MM.1S (cell line): ENCODE data around the gene HM13.
"Not testable (repeated sequence)": the region's sequence is repeated elsewhere in the genome, so short reads cannot be mapped to it uniquely, and the experiment has no call there.

ENCODE experiments used
- DNase-seq: peaks from one replicate; pipeline ENCODE4 v3.0.0-alpha.2; 2015
- H2AFZ ChIP-seq: fragments of 300-600 bp; sonication (generic); 2 replicates; pipeline ENCODE4 v1.6.0; 2016; ENCODE audit warnings: antibody characterized with exemption, low read length
- H3F3A ChIP-seq: fragments of 300-600 bp; sonication (generic); 2 replicates; pipeline ENCODE4 v1.6.1; 2016; ENCODE audit warnings: mild to moderate bottlenecking, antibody characterized with exemption, low read length, moderate library complexity, mixed read lengths; ENCODE audit not compliant: insufficient read depth
- H3K27ac ChIP-seq: fragments of 300-600 bp; sonication (generic); 2 replicates; pipeline ENCODE4 v1.5.1; 2016; ENCODE audit warnings: mild to moderate bottlenecking, low read length
- H3K27me3 ChIP-seq: fragments of 300-600 bp; sonication (generic); replicated peaks from 2 replicates; pipeline ENCODE4 v1.6.0; 2016; ENCODE audit warnings: low read length; ENCODE audit not compliant: insufficient read depth
- H3K36me3 ChIP-seq: fragments of 300-600 bp; sonication (generic); replicated peaks from 2 replicates; pipeline ENCODE4 v1.6.1; 2016; ENCODE audit warnings: mild to moderate bottlenecking, low read length, mixed read lengths; ENCODE audit not compliant: insufficient read depth
- H3K4me1 ChIP-seq: fragments of 300-600 bp; sonication (generic); 2 replicates; pipeline ENCODE4 v1.6.1; 2016; ENCODE audit warnings: low read length, mixed read lengths
- H3K4me2 ChIP-seq: fragments of 300-600 bp; sonication (generic); 2 replicates; pipeline ENCODE4 v1.6.0; 2016; ENCODE audit warnings: low read depth, low read length
- H3K4me3 ChIP-seq: fragments of 300-600 bp; sonication (generic); 2 replicates; pipeline ENCODE4 v1.5.1; 2016; ENCODE audit warnings: low read length, mixed read lengths
- H3K79me2 ChIP-seq: fragments of 300-600 bp; sonication (generic); 2 replicates; pipeline ENCODE4 v1.6.1; 2016; ENCODE audit warnings: mixed run types, low read length, mixed read lengths
- H3K9ac ChIP-seq: fragments of 300-600 bp; sonication (generic); 2 replicates; pipeline ENCODE4 v1.6.1; 2016; ENCODE audit warnings: low read length, mixed read lengths
- H3K9me2 ChIP-seq: fragments of 300-600 bp; sonication (generic); replicated peaks from 2 replicates; pipeline ENCODE4 v1.6.1; 2016; ENCODE audit warnings: mild to moderate bottlenecking, low read length, mixed read lengths; ENCODE audit not compliant: insufficient read depth
- H3K9me3 ChIP-seq: fragments of 300-600 bp; sonication (generic); replicated peaks from 2 replicates; pipeline ENCODE4 v1.6.1; 2016; ENCODE audit warnings: mild to moderate bottlenecking, low read length, mixed read lengths; ENCODE audit not compliant: insufficient read depth
- H4K20me1 ChIP-seq: fragments of 300-600 bp; sonication (generic); 2 replicates; pipeline ENCODE4 v1.6.1; 2016; ENCODE audit warnings: mild to moderate bottlenecking, low read length, moderate library complexity, mixed read lengths; ENCODE audit not compliant: insufficient read depth
- EZH2 ChIP-seq: fragments of 300-600 bp; sonication (generic); optimal IDR thresholded peaks from 2 replicates; pipeline ENCODE3; 2017; ENCODE audit warnings: low read depth, mild to moderate bottlenecking, antibody characterized with exemption, low read length, mixed read lengths
- EZH2phosphoT487 ChIP-seq: fragments of 300-600 bp; sonication (generic); IDR thresholded peaks from 2 replicates; pipeline ENCODE4 v1.6.1; 2018; ENCODE audit warnings: antibody characterized with exemption, low read length
- TF ChIP-seq, protein P1 (sequence below): fragments of 300-600 bp; sonication (generic); IDR thresholded peaks from 2 replicates; pipeline ENCODE4 v1.5.1; 2016; ENCODE audit warnings: antibody characterized with exemption, low read length, mixed read lengths

HM13 gene, protein sequence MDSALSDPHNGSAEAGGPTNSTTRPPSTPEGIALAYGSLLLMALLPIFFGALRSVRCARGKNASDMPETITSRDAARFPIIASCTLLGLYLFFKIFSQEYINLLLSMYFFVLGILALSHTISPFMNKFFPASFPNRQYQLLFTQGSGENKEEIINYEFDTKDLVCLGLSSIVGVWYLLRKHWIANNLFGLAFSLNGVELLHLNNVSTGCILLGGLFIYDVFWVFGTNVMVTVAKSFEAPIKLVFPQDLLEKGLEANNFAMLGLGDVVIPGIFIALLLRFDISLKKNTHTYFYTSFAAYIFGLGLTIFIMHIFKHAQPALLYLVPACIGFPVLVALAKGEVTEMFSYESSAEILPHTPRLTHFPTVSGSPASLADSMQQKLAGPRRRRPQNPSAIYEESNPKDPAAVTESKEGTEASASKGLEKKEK

DNA sequence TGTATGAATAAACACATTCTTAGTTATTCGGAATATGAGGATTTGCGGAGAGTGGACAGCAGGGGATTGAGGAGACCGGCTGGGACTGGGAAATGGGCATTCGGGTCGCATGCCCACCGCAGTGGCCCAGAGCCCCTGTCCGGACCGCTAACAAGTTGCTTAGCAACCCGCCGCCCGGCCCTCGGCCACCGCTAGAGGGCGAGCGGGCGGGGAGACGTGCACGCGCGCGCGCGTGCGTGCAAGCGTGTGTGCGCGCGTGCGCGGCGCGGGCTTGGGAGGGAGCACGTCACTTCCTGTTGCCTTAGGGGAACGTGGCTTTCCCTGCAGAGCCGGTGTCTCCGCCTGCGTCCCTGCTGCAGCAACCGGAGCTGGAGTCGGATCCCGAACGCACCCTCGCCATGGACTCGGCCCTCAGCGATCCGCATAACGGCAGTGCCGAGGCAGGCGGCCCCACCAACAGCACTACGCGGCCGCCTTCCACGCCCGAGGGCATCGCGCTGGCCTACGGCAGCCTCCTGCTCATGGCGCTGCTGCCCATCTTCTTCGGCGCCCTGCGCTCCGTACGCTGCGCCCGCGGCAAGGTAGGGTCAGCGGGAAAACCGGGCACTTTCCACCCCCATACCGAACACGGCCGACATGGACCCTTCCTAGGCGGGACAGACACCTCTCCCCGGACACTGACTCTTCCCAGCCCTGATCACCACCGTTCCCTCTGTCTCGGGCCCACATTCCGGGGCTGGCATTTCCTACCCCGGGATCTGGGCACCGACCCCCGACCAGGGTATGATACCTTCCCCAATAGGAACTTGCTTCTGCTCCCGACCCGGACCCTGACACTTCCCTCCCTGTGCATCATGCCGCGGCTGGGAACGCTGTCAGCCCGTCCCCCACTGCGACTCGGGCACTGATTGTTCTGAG lies at the start of gene HM13:
HM13 (plus strand) TSS at position 289 of the 918 bp plus-strand sequence; CDS start at position 399, 110 bp downstream.
- Histone ChIP-seq H3F3A (peaks cover 24% of the 10 kb centered on the region), H3K4me2 (peak within 1 kb of the TSS; percentile 98), H3K9me2 (no peaks in the 10 kb centered on the region), H3K9me3 (no peaks in the 10 kb centered on the region), H4K20me1 (peaks cover 32% of the 10 kb centered on the region), H2AFZ (peak within 1 kb of the TSS; percentile 52), H3K9ac (peak within 1 kb of the TSS; percentile 97), H3K36me3 (0 out of 2 replicates have a peak, but pooled peaks cover 3% of the 10 kb centered on the region), H3K4me3 (peak within 1 kb of the TSS; percentile 95), H3K4me1 (peaks cover 21% of the 10 kb centered on the region), H3K79me2 (peaks cover 52% of the 10 kb centered on the region), H3K27ac (peak within 1 kb of the TSS; percentile 93), H3K27me3 (no peaks in the 10 kb centered on the region)
- TF ChIP-seq, protein P1, sequence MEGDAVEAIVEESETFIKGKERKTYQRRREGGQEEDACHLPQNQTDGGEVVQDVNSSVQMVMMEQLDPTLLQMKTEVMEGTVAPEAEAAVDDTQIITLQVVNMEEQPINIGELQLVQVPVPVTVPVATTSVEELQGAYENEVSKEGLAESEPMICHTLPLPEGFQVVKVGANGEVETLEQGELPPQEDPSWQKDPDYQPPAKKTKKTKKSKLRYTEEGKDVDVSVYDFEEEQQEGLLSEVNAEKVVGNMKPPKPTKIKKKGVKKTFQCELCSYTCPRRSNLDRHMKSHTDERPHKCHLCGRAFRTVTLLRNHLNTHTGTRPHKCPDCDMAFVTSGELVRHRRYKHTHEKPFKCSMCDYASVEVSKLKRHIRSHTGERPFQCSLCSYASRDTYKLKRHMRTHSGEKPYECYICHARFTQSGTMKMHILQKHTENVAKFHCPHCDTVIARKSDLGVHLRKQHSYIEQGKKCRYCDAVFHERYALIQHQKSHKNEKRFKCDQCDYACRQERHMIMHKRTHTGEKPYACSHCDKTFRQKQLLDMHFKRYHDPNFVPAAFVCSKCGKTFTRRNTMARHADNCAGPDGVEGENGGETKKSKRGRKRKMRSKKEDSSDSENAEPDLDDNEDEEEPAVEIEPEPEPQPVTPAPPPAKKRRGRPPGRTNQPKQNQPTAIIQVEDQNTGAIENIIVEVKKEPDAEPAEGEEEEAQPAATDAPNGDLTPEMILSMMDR = peak; percentile 94
- no peak for TF ChIP-seq EZH2
- peak; percentile 95 for DNase-seq

GRCh38 chr20:31470946-31471345 lies 43.3 kb upstream of the HM13 start:
- not testable (repeated sequence) for H3K79me2 ChIP-seq, H3K4me2 ChIP-seq, H4K20me1 ChIP-seq, H3K9me2 ChIP-seq, H3K4me3 ChIP-seq, H3K27ac ChIP-seq, H3K9ac ChIP-seq, DNase-seq, H3K9me3 ChIP-seq, H3K36me3 ChIP-seq, H3F3A ChIP-seq, H2AFZ ChIP-seq, H3K27me3 ChIP-seq
- H3K4me1 ChIP-seq = peaks cover 10% of the 10 kb centered on the region; the same call in 1 of the 2 replicates

DNA sequence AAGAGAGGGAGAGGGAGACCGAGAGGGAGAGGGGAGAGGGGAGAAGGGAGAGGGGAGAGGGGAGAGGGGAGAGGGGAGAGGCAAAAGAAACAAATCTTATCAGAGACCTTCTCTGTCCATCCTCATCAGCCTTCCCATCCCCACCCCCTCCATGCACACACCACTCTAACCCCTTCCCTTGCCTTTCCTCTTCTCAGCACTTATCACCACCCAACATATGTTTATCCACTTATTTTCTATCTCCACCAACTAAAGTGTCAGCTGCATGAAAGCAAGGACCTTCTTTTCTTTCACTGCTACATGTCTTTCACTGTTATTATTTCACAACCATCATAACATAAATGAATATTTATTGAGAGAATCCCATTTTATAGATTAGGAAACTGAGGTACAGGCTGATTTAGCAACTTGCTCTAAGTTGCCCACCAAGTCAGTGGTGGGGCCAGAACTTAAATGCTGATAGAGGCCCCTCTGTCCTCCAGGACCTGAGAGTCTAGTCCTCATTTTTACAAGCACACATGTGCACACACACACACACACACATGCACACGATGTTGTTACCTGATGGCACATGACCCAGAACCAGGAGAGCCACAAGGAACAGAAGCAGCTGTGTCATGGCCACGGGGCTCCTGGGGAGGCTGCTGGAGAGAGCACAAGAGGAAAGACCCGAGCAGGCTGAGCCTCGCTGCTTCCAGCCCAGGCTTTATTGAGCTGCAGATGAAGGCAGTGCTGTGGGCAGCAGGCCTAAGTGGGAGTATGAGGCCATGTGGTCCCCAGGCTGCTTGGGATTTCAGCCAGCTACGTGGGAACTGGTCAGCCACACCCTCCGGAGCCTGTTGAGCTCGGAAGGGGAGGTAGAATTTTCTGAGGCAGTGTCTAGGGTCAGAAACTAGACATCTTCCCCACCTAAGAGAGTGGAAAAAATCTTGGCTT lies 41.6 kb upstream of the HM13 start:
- TF ChIP-seq EZH2 = no peak
- TF ChIP-seq, protein P1 = no peak
- TF ChIP-seq EZH2phosphoT487 = no peak
- 0 out of 2 replicates have a peak, but pooled peaks cover 9% of the 10 kb centered on the region for H3K27me3 ChIP-seq
- no peak for DNase-seq
- no peaks in the 10 kb centered on the region for H3K36me3 ChIP-seq
- no peaks in the 10 kb centered on the region for H3F3A ChIP-seq
- no peak overlapping the region for H3K9ac ChIP-seq
- H3K79me2 ChIP-seq = no peaks in the 10 kb centered on the region
- no peaks in the 10 kb centered on the region for H3K9me3 ChIP-seq
- no peak overlapping the region for H2AFZ ChIP-seq
- H3K9me2 ChIP-seq = no peaks in the 10 kb centered on the region
- H3K4me1 ChIP-seq = peaks cover 10% of the 10 kb centered on the region; the same call in 1 of the 2 replicates
- H3K27ac ChIP-seq = no peak overlapping the region
- H3K4me2 ChIP-seq = no peak overlapping the region
- H4K20me1 ChIP-seq = no peaks in the 10 kb centered on the region
- no peak overlapping the region for H3K4me3 ChIP-seq
